Activated CD4-positive, alpha-beta T cell treated with anti-CD3 and anti-CD28 coated beads, Interleukin-2, amount 50 U/mL, for 24 hours (primary cell): Measurements from ENCODE around the gene MYBPHL.

ENCODE experiments used
- DNase-seq, 2 donors: peaks; one replicate each; pipeline ENCODE4 v3.0.0-alpha.2; 2020; ENCODE audit warnings: low read depth in 1 of 2, low spot score in 1 of 2

MYBPHL gene

DNA sequence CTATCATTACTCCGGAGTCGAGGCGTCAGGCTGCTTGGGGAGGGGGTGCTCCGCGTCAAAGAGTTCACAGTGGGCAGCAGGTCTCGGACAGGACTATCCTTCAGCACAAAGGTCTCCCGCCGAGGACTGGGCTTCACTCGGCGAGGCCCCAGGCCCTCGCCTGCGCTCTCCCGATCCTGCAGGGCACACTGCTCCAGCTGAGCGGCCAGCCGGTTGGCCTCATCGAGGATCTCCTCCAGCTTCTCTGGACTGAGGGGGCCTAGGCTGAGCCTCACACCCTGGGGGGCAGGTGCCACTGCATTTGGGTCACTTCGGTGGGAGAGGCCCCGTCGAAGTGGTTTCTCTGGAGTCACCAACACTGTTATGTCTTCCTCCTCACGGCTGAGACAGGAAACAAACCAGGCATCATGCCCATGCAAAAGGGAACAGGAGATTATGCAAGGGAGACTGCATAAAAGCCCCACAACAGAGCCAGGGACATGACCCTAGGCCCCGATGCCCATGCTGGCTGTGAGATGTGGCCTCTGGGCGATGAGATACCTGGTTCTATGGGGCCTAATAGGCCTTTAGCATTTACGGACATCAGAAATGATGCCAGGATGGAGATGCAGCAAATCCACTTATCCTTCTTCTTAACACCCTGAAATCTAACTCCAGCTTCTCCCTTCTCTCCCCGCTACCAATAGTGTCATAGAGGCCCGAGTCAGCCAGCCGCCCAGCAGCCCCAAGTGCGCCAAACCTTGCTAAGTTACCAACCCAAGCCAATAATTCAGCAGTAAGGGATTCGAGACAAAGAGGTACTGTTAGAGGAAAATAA is 24.9 kb downstream of the MYBPHL start:
- DNase-seq = no peak

DNA sequence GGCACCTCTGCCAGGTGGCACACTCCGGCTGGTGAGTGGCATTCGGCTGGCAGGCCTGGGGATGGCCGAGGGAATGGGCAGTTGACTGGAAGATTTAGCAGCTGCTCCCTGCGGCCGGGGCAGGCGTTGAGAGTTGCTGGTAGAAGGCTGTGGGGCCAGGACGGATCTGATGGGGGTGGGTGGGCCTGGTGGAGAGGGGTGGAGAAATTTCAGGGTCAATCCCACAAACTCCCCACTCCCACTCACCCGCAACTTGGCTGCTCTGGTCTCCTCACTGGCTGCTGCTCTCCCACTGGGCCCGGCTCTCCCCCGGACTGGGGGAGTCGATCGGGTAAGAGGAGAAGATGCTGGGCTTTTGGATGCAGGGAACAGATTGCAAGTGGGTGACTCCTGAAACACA is 25.9 kb downstream of the MYBPHL start:
- DNase-seq = no peak

DNA sequence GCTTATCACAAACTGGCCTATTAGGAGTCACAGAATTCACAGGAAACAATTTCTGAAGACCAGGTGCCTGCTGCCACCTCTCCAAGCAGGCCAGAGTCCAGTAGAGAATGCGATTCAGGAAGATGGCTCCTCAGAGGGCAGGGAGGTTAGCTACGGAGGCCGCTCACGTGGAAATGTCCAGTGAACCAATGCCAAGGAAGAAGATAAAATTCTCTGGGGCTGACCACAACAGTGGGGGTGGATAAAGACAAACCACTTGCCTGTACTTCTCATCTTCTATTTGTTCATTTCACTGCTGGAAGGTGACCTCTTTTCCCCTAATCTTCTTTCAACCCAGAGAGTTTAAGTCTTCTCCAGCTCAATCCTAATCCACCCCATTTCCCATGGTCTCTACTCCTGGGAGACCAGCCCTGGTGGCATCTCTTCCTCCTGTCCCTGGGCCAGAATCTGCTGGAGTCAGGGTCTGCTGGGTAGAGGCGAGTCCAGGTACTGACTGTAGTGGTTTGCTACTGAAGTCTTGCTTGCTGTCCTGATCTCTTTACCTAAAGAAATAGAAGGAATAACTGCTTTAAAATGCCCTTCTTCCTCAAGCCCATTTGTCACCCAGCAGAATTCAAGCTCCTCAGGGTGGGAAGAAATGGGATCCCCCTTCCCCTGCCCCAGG is 27.1 kb downstream of the MYBPHL start:
- DNase-seq = no peak

- DNase-seq = peak; percentile 21 to 44
Observed at GRCh38 chr1:109277434-109278204, 29.2 kb downstream of the MYBPHL start.

- DNase-seq = no peak
Observed at GRCh38 chr1:109275706-109276345, 31.0 kb downstream of the MYBPHL start.

- DNase-seq = no peak
Observed at GRCh38 chr1:109274533-109275476, 32.0 kb downstream of the MYBPHL start.

- no peak for DNase-seq
Observed at GRCh38 chr1:109273570-109274288, 33.1 kb downstream of the MYBPHL start.

GRCh38 chr1:109272831-109273547 is 33.8 kb downstream of the MYBPHL start:
- no peak for DNase-seq

DNA sequence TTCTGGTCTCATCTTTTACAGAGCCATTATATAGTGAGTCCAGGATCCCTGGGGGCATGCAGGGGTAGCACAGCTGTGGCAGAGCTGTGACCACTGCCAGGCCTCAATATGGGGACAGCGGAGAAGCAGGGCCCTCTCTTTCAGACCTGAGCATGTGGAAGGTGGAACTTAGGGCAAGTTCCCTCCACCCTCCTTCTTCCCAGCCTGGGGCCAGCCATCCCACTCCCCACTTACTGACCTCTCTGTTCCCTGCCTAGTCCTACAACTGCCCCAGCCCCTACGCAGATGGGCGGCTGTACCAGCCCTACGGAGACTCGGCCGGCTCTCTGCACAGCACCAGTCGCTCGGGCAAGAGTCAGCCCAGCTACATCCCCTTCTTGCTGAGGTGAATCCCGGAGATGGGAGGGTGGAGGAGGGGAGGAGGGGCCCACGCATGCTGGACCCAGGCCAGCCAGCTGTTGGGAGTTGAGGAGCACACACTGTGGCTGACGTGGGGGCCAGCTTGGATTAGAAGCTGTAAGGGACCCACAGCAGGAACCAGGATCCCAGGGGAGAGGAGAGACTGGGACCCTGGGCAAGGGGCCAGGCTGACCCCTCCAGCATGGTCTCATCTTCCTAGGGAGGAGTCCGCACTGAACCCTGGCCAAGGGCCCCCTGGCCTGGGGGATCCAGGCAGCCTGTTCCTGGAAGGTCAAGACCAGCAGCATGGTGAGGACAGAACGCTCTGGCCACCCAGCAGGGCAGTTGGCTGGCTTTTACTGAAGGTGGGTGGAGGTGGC is 34.6 kb downstream of the MYBPHL start:
- no peak for DNase-seq

GRCh38 chr1:109271458-109271857 is 35.4 kb downstream of the MYBPHL start:
- no peak for DNase-seq

DNA sequence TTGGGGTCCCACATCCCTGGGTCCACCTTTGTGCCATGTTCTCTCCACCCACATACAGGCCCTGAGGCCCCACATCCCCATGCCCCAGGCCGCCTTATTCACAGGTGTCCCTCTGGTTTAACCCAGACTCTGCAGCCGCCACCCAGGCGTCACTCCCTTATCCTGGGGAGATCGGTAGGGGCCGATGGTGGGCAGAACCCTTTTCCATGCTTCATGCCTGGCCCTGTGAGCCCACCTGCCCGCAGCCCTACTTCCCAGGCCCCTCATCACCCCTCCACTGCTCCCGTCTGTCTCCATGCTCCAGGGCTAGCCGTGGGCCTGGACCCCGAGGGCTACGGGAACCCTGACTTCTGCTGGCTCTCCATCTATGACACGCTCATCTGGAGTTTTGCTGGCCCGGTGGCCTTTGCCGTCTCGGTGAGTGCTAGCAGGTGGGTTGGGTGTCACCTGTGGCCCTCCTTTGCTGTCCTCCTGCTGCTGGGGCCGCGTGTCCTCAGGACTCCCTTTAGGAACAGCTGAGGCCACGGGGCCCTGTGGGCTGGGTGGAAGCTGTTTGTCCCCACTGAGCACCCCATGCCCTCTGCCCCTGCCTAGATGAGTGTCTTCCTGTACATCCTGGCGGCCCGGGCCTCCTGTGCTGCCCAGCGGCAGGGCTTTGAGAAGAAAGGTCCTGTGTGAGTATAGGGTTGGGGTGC is 36.0 kb downstream of the MYBPHL start:
- DNase-seq = no peak

DNA sequence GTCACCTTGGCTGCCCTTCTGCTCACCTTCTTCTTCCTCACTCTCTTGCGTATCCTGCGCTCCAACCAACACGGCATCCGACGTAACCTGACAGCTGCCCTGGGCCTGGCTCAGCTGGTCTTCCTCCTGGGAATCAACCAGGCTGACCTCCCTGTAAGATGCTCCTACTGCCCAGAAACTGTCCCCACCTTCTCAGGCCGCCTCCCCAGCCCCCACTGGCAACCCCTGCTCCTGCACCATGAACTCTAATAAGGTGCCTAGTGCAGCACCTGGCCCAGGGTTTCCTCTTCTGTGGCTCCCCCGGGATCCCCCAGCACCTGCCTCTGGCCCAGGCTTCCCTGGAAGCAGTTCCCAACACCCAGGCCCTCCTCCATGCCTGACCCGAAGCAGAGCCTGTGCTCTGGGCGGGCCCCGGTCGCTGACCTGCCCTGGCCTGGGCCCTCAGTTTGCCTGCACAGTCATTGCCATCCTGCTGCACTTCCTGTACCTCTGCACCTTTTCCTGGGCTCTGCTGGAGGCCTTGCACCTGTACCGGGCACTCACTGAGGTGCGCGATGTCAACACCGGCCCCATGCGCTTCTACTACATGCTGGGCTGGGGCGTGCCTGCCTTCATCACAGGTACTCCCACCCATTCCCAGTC is 36.7 kb downstream of the MYBPHL start:
- DNase-seq = no peak

- no peak for DNase-seq
Observed at GRCh38 chr1:109269212-109269980, 37.4 kb downstream of the MYBPHL start.

DNA sequence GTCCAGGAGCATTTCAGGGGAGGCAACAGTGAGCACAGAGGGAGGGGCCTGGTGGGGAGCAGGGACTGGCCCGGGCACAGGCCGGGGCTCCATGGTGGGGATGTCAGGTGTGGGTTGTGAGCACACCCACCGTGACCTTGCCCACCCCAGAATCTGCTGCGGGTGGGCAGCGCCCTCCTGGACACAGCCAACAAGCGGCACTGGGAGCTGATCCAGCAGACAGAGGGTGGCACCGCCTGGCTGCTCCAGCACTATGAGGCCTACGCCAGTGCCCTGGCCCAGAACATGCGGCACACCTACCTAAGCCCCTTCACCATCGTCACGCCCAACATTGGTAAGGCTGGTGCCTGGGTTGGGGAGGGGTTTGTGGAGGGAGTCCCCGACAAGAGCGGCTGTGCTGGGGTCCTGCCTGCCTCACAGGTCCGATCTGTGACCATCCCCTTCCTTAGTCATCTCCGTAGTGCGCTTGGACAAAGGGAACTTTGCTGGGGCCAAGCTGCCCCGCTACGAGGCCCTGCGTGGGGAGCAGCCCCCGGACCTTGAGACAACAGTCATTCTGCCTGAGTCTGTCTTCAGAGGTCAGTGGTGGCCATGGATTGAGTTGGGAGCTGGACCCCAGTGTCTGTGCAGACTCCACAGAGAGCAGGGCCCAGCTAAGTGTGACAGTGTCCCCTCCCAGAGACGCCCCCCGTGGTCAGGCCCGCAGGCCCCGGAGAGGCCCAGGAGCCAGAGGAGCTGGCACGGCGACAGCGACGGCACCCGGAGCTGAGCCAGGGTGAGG is 38.2 kb downstream of the MYBPHL start:
- DNase-seq = no peak

- DNase-seq = no peak
Observed at GRCh38 chr1:109267743-109268300, 39.0 kb downstream of the MYBPHL start.
